Epithelial cell of proximal tubule (primary cell): ENCODE results near the gene ITGA11. TPM values are rescaled to one million over a fixed set of nuclear protein-coding genes. Genes with fewer than 3 reads are reported as not detected.
"Not testable (repeated sequence)": the region's sequence is repeated elsewhere in the genome, so short reads cannot be mapped to it uniquely, and the experiment has no call there.

Source experiments
- DNase-seq: peaks from one replicate; pipeline ENCODE4 v3.0.0-alpha.2; 2011; ENCODE audit warnings: low read depth
- H3K4me3 ChIP-seq: 2 replicates; pipeline ENCODE4 v1.5.1; 2011; ENCODE audit warnings: low read depth, mild to moderate bottlenecking, low read length
- total RNA-seq: library from RNA; depleted of rRNA; stranded (reverse); fragments of >200 nt; gene quantifications from 2 replicates; pipeline ENCODE4 v1.2.3, GENCODE V29; 2015
- TF ChIP-seq, protein P1 (sequence below): conservative IDR thresholded peaks from 2 replicates; pipeline ENCODE4 v1.5.1; 2012; ENCODE audit warnings: low read depth, mild to moderate bottlenecking, low read length

The ITGA11 gene
- total RNA-seq, 1 donor from 2014 or later: 1.6 TPM

DNA sequence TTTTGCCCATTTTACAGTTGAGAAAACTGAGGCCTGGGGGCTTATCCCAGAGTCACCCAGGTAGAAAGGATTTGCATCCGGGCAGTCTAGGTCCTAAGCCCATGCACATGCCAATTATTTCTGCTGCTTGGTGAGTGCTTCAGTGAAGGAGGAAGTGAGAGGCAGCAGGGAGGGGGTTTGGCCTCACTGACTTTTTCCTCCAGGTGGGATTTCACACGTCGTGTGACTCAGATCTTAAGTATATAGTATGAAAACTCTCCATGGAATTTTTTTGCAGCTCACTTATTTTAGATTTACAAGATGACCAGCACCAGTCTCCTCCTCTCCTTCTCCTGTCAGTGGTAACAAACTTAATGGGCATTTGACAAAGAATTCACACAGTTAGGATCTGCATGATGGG, 4.6 kb downstream of the ITGA11 start:
- H3K4me3 ChIP-seq: no peak overlapping the region
- no peak for DNase-seq
- TF ChIP-seq, protein P1, sequence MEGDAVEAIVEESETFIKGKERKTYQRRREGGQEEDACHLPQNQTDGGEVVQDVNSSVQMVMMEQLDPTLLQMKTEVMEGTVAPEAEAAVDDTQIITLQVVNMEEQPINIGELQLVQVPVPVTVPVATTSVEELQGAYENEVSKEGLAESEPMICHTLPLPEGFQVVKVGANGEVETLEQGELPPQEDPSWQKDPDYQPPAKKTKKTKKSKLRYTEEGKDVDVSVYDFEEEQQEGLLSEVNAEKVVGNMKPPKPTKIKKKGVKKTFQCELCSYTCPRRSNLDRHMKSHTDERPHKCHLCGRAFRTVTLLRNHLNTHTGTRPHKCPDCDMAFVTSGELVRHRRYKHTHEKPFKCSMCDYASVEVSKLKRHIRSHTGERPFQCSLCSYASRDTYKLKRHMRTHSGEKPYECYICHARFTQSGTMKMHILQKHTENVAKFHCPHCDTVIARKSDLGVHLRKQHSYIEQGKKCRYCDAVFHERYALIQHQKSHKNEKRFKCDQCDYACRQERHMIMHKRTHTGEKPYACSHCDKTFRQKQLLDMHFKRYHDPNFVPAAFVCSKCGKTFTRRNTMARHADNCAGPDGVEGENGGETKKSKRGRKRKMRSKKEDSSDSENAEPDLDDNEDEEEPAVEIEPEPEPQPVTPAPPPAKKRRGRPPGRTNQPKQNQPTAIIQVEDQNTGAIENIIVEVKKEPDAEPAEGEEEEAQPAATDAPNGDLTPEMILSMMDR: no peak

GRCh38 chr15:68426116-68426515, 5.8 kb downstream of the ITGA11 start:
- no peak for DNase-seq
- H3K4me3 ChIP-seq: no peak overlapping the region
- TF ChIP-seq, protein P1: no peak

DNA sequence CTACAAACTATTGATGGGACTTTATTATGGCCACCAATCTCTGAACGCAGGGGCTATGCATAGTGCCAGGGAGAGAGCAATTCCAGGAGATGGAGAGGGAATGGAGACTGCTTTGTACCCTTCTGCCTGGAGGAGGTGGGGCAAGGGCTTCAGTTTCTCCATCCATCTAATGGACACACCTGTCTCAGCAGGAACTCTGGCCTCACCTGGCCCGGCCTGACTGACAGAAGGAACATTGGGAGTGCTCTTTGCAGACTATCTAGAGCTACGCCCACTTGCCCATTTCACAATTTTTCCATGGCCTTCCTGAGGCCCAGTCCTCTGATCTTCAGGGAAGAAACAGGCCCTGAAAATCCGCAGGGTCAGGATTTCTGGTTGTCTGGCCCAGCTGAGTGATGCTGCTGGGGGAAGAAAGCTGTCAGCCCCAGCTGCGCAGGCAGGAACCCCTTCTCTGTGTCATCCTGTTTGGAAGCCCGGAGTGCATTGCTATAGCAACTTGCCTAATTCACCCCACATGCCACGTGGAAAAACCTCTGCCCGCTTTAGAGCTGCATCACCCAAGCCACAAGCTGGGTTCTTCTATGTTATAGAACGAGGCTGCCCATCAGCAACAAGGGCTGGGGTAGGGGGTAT, 6.4 kb downstream of the ITGA11 start:
- no peak overlapping the region for H3K4me3 ChIP-seq
- TF ChIP-seq, protein P1: no peak
- no peak for DNase-seq

DNA sequence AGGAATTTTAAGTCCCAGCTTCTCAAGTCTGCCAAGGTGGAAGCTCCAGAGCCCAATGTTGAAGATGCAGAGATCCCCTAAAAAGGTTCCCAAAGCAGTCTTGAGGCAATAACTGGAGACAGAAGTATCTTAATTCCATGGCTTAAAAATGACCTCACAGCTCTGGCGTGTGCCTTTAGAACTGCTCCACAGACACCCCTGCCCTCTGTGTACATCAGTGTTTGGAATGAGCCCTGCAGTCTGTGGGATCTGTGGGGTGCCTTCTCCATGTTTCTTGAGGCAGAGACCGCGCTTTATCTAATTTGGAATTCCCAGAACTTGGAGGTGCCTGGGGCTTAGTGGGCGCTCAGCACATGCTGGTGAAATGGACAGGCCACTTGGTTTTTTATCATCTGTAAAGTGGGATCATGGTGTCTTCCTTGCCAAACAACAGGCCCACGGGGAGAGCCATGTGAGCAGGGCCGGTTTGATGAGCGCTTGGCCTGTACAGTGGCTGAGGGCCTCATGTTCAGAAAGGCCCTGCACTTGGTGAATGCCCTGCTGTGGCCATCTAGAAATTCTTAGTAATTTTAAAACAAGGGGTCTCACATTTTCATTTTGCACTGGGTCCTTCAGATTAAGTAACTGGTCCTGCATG, 7.1 kb downstream of the ITGA11 start:
- H3K4me3 ChIP-seq: no peak overlapping the region
- TF ChIP-seq, protein P1: no peak
- DNase-seq: no peak

DNA sequence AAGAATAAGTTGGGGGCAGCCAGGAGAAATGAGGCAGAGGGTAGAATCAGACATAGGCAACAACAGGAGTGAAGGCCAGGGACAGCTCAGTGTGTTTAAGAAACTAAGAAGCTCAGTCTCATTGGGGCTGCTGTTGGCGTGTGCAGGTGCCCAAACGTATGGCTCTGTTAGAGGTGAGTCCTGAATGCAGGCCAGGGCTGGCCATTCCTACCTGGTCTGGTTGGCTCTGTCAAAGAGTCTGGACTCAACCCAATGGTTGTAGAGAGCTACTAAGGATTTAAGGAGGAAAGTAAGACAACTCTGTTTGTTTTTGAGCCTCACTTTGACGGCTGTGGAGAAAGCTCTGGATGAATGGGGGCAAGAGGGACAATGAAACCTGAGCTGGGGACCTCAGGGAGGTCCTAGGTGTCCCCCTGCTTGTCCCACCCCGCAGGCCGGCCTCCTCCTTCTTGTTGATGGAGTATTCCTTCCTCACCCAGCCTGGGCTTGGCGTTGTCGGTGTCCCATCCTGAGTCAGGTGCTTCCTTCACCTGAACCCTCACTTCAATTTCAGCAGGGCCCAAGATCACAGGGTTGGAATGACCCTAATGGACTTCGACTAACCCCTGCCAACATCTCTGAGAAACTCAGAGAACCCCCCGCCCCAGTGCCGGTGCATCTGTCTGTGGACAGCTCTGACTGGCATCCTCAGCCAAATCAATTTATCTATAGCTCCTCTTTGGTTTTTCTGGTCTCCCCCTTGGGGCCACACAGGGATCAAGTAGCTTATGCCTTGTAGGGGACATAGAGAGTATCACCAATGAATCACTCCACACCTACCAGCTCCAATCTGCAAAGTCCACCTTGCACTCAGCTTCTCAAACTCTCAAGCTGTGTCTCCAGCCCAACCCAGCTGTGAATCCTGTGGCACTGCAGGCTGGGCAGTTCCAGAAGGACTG, 8.3 kb downstream of the ITGA11 start:
- H3K4me3 ChIP-seq: no peak overlapping the region
- TF ChIP-seq, protein P1: no peak
- DNase-seq: no peak

GRCh38 chr15:68422403-68423145, 9.4 kb downstream of the ITGA11 start:
- not testable (repeated sequence) for DNase-seq, H3K4me3 ChIP-seq

- DNase-seq: no peak
- TF ChIP-seq, protein P1: no peak
- H3K4me3 ChIP-seq: no peak overlapping the region
These were observed 10.1 kb downstream of the ITGA11 start for GRCh38 chr15:68421798-68422402.
